ENCODE measurements around the gene FGD2. TPM values are rescaled to one million over a fixed set of nuclear protein-coding genes. Genes with fewer than 3 reads are reported as not detected.
A peak's percentile ranks its signal among the peaks of the same experiment; 100 is the strongest.

FGD2 gene
- total RNA-seq, 1 donor from 2014 or later: not detected

GRCh38 chr6:36964908-36965307, 40.5 kb upstream of the FGD2 start:
- peaks cover 14% of the 10 kb centered on the region for H3K36me3 Mint-ChIP-seq (ENCODE audit: insufficient read depth)
- no peak for DNase-seq (ENCODE audit: low spot score, unreplicated experiment)
- H3K27me3 Mint-ChIP-seq: no peaks in the 10 kb centered on the region
- TF ChIP-seq CTCF (IDR thresholded peaks at IDR 0.05; ENCODE audit: unreplicated experiment): no peak
- no peak overlapping the region for H3K27ac Mint-ChIP-seq
- H3K4me3 Mint-ChIP-seq (ENCODE audit: low read depth): no peak overlapping the region
- no peaks in the 10 kb centered on the region for H3K9me3 Mint-ChIP-seq (ENCODE audit: low read depth)
- peaks cover 3% of the 10 kb centered on the region for H3K4me1 Mint-ChIP-seq (ENCODE audit: low read depth)

GRCh38 chr6:36967301-36967700, 38.2 kb upstream of the FGD2 start:
- Mint-ChIP-seq H3K4me1 (ENCODE audit: low read depth) (no peaks in the 10 kb centered on the region), H3K27me3 (no peaks in the 10 kb centered on the region), H3K36me3 (ENCODE audit: insufficient read depth) (peaks cover 16% of the 10 kb centered on the region), H3K4me3 (ENCODE audit: low read depth) (no peak overlapping the region), H3K9me3 (ENCODE audit: low read depth) (no peaks in the 10 kb centered on the region), H3K27ac (peak overlapping the region; percentile 59)
- no peak for DNase-seq (ENCODE audit: low spot score, unreplicated experiment)
- no peak for TF ChIP-seq CTCF (IDR thresholded peaks at IDR 0.05; ENCODE audit: unreplicated experiment)

GRCh38 chr6:36967757-36968156, 37.7 kb upstream of the FGD2 start:
- Mint-ChIP-seq H3K9me3 (ENCODE audit: low read depth) (no peaks in the 10 kb centered on the region), H3K36me3 (ENCODE audit: insufficient read depth) (peaks cover 17% of the 10 kb centered on the region), H3K27ac (no peak overlapping the region), H3K4me1 (ENCODE audit: low read depth) (no peaks in the 10 kb centered on the region), H3K4me3 (ENCODE audit: low read depth) (no peak overlapping the region), H3K27me3 (no peaks in the 10 kb centered on the region)
- no peak for TF ChIP-seq CTCF (IDR thresholded peaks at IDR 0.05; ENCODE audit: unreplicated experiment)
- DNase-seq (ENCODE audit: low spot score, unreplicated experiment): no peak

GRCh38 chr6:36968266-36968977, 37.0 kb upstream of the FGD2 start:
- no peaks in the 10 kb centered on the region for H3K9me3 Mint-ChIP-seq (ENCODE audit: low read depth)
- no peaks in the 10 kb centered on the region for H3K27me3 Mint-ChIP-seq
- no peaks in the 10 kb centered on the region for H3K4me1 Mint-ChIP-seq (ENCODE audit: low read depth)
- no peak for TF ChIP-seq CTCF (IDR thresholded peaks at IDR 0.05; ENCODE audit: unreplicated experiment)
- H3K27ac Mint-ChIP-seq: no peak overlapping the region
- DNase-seq (ENCODE audit: low spot score, unreplicated experiment): no peak
- peaks cover 17% of the 10 kb centered on the region for H3K36me3 Mint-ChIP-seq (ENCODE audit: insufficient read depth)
- H3K4me3 Mint-ChIP-seq (ENCODE audit: low read depth): no peak overlapping the region

GRCh38 chr6:36969240-36969691, 36.2 kb upstream of the FGD2 start:
- Mint-ChIP-seq H3K9me3 (ENCODE audit: low read depth) (no peaks in the 10 kb centered on the region), H3K36me3 (ENCODE audit: insufficient read depth) (peaks cover 17% of the 10 kb centered on the region), H3K4me1 (ENCODE audit: low read depth) (no peaks in the 10 kb centered on the region), H3K27me3 (no peaks in the 10 kb centered on the region), H3K4me3 (ENCODE audit: low read depth) (no peak overlapping the region), H3K27ac (no peak overlapping the region)
- TF ChIP-seq CTCF (IDR thresholded peaks at IDR 0.05; ENCODE audit: unreplicated experiment): no peak
- no peak for DNase-seq (ENCODE audit: low spot score, unreplicated experiment)
